Endodermal cell (in vitro differentiated cells): Measurements from ENCODE around the gene COX15. TPM values are rescaled to one million over a fixed set of nuclear protein-coding genes. Genes with fewer than 3 reads are reported as not detected.

ENCODE experiments used
- DNase-seq: peaks from one replicate; pipeline ENCODE4 v3.0.0-alpha.2; 2017
- H3K27ac ChIP-seq: 2 replicates; pipeline ENCODE4 v1.5.1; 2013; ENCODE audit warnings: mild to moderate bottlenecking, low read depth, low read length, moderate library complexity
- H3K27me3 ChIP-seq: 2 replicates; pipeline ENCODE4 v1.6.1; 2013; ENCODE audit warnings: mild to moderate bottlenecking, low read length, moderate library complexity; ENCODE audit not compliant: insufficient read depth, control insufficient read depth, poor library complexity, severe bottlenecking
- H3K36me3 ChIP-seq: 2 replicates; pipeline ENCODE4 v1.7.0; 2013; ENCODE audit warnings: mild to moderate bottlenecking, low read length, moderate library complexity; ENCODE audit not compliant: control insufficient read depth, insufficient read depth
- H3K4me1 ChIP-seq: one replicate; pipeline ENCODE4 v1.7.0; 2013; ENCODE audit warnings: low read length; ENCODE audit not compliant: control insufficient read depth, insufficient read depth
- H3K4me3 ChIP-seq: 2 replicates; pipeline ENCODE4 v1.5.1; 2013; ENCODE audit warnings: mild to moderate bottlenecking, low read length, moderate library complexity
- H3K9ac ChIP-seq: 2 replicates; pipeline ENCODE4 v1.6.1; 2013; ENCODE audit warnings: mild to moderate bottlenecking, low read length, moderate library complexity; ENCODE audit not compliant: poor library complexity, severe bottlenecking; ENCODE audit errors: extremely low read depth
- H3K9me3 ChIP-seq: 2 replicates; pipeline ENCODE4 v1.6.1; 2013; ENCODE audit warnings: mild to moderate bottlenecking, low read length, moderate library complexity; ENCODE audit not compliant: control insufficient read depth
- H3K27ac Mint-ChIP-seq: 2 replicates; pipeline ENCODE4 v1.8.0; 2020; ENCODE audit warnings: mixed read lengths
- H3K27me3 Mint-ChIP-seq: 2 replicates; pipeline ENCODE4 v1.8.0; 2021; ENCODE audit warnings: mild to moderate bottlenecking, mixed read lengths; ENCODE audit not compliant: insufficient read depth
- H3K36me3 Mint-ChIP-seq: 2 replicates; pipeline ENCODE4 v1.8.0; 2020; ENCODE audit warnings: low read depth, mixed read lengths
- H3K4me1 Mint-ChIP-seq: 2 replicates; pipeline ENCODE4 v1.8.0; 2020; ENCODE audit warnings: mixed read lengths
- H3K4me3 Mint-ChIP-seq: 2 replicates; pipeline ENCODE4 v1.8.0; 2020; ENCODE audit warnings: mild to moderate bottlenecking, moderate library complexity, mixed read lengths
- H3K9me3 Mint-ChIP-seq: 2 replicates; pipeline ENCODE4 v1.8.0; 2020; ENCODE audit warnings: mild to moderate bottlenecking, mixed read lengths
- CTCF ChIP-seq: fragments of 200-600 bp; sonication (generic); conservative IDR thresholded peaks from 2 replicates; pipeline ENCODE4 v1.5.0; 2021; ENCODE audit warnings: antibody characterized with exemption, mild to moderate bottlenecking
- WGBS, 2 experiments: methylation state at CpG; one replicate each; pipeline versions ENCODE4 v1.1.5 to v1.1.7; 2013; ENCODE audit warnings: missing lambda C conversion rate in 2 of 2, mixed read lengths in 1 of 2; ENCODE audit not compliant: insufficient coverage in 1 of 2, insufficient read length in 1 of 2; 5-methylcytosine and 5-hydroxymethylcytosine counted together
- total RNA-seq, 2 donors: library from RNA; stranded (reverse); fragmentation: NEBNext Ultra II Directional in 1 of 2; extraction: Animal tissue kit (Norgen Biotek cat#: 25700) in 1 of 2; gene quantifications; 2 replicates in 1 of 2; 3 replicates in 1 of 2; pipeline ENCODE4 v1.2.1, GENCODE V29; 2021

The COX15 gene
- total RNA-seq, 2 donors from 2014 or later = 39.0 to 42.6 TPM

- H3K4me1 Mint-ChIP-seq = peaks cover 4% of the 10 kb centered on the region
- 97 to 100% methylated on average over 1 to 2 of the region's 2 CpGs for WGBS, 2 experiments
These were observed 46.3 kb downstream of the COX15 start for GRCh38 chr10:99685597-99685967.

GRCh38 chr10:99682752-99683151, 49.2 kb downstream of the COX15 start:
- TF ChIP-seq CTCF = peak; percentile 63
- H3K27me3 Mint-ChIP-seq = no peaks in the 10 kb centered on the region
- Histone ChIP-seq H3K4me3 (no peak overlapping the region), H3K4me1 (no peaks in the 10 kb centered on the region), H3K36me3 (peaks cover 69% of the 10 kb centered on the region), H3K9ac (no peak overlapping the region), H3K27me3 (no peaks in the 10 kb centered on the region), H3K9me3 (no peaks in the 10 kb centered on the region), H3K27ac (no peak overlapping the region)
- H3K9me3 Mint-ChIP-seq = no peaks in the 10 kb centered on the region
- no peak overlapping the region for H3K27ac Mint-ChIP-seq
- H3K4me1 Mint-ChIP-seq = peaks cover 4% of the 10 kb centered on the region
- WGBS, 2 experiments = 100% methylated on average over 1 of the region's 1 CpG; no CpG with 5 or more reads in 1 of the 2 experiments
- no peak for DNase-seq
- H3K36me3 Mint-ChIP-seq = peaks cover 35% of the 10 kb centered on the region
- H3K4me3 Mint-ChIP-seq = no peak overlapping the region

More at GRCh38 chr10:99685597-99685967, 46.3 kb downstream of the COX15 start:
- Mint-ChIP-seq H3K4me3 (no peak overlapping the region), H3K27me3 (no peaks in the 10 kb centered on the region), H3K9me3 (no peaks in the 10 kb centered on the region), H3K36me3 (peaks cover 22% of the 10 kb centered on the region), H3K27ac (peak overlapping the region; percentile 26)
- H3K27ac ChIP-seq = no peak overlapping the region
- H3K4me3 ChIP-seq = no peak overlapping the region
- DNase-seq = no peak
- no peaks in the 10 kb centered on the region for H3K9me3 ChIP-seq
- no peaks in the 10 kb centered on the region for H3K4me1 ChIP-seq
- no peaks in the 10 kb centered on the region for H3K27me3 ChIP-seq
- H3K9ac ChIP-seq = no peak overlapping the region
- peaks cover 83% of the 10 kb centered on the region for H3K36me3 ChIP-seq
- no peak for TF ChIP-seq CTCF

Other genes with a start within 250 kb of the COX15 start
- not detected for gene NKX2-3, start 199.2 kb downstream of the COX15 start, total RNA-seq
- 10 to 100 TPM; 20.4 to 30.0 TPM for gene SLC25A28, start 111.7 kb downstream of the COX15 start, total RNA-seq
- gene ENTPD7, start 72.6 kb downstream of the COX15 start, total RNA-seq = 10 to 100 TPM; 23.8 to 26.4 TPM
- gene CUTC, start 107 bp upstream of the COX15 start, total RNA-seq = 10 to 100 TPM; 18.0 to 21.2 TPM
- gene ABCC2, start 50.5 kb upstream of the COX15 start, total RNA-seq = under 1 TPM; 0.22 to 0.40 TPM